Measurements from ENCODE around the gene MROH8. TPM values are rescaled to one million over a fixed set of nuclear protein-coding genes. Genes with fewer than 3 reads are reported as not detected.

The MROH8 gene
- 1 to 10 TPM; 2.0 to 2.5 TPM for total RNA-seq

GRCh38 chr20:37178839-37179682, at the start of gene MROH8, which contains the start of gene RPN2:
Gene MROH8 (minus strand): TSS chr20:37179548.
Gene RPN2 (plus strand): TSS chr20:37179330. CDS start chr20:37179357, 27 bp downstream.
- Mint-ChIP-seq H3K27ac (peak within 1 kb of the TSS; percentile 95), H3K36me3 (peaks cover 16% of the 10 kb centered on the region), H3K4me1 (peaks cover 24% of the 10 kb centered on the region)

GRCh38 chr20:37228656-37229055, 49.3 kb upstream of the MROH8 start:
- no peaks in the 10 kb centered on the region for H3K27me3 Mint-ChIP-seq
- peaks cover 30% of the 10 kb centered on the region for H3K36me3 Mint-ChIP-seq
- no peaks in the 10 kb centered on the region for H3K4me1 Mint-ChIP-seq
- ATAC-seq (ENCODE audit: low read depth) (no peak), DNase-seq (no peak)
- H3K9me3 Mint-ChIP-seq: no peaks in the 10 kb centered on the region
- no peak overlapping the region for H3K27ac Mint-ChIP-seq
- no peak overlapping the region for H3K4me3 Mint-ChIP-seq
- POLR2A ChIA-PET: no interaction called here

More at GRCh38 chr20:37178839-37179682, at the start of gene MROH8, which contains the start of gene RPN2:
- ATAC-seq (ENCODE audit: low read depth): peak; percentile 96
- H3K4me3 Mint-ChIP-seq: peak within 1 kb of the TSS; percentile 94
- H3K9me3 Mint-ChIP-seq: peaks cover 2% of the 10 kb centered on the region
- DNase-seq: peak; percentile 92
- H3K27me3 Mint-ChIP-seq: no peaks in the 10 kb centered on the region
- POLR2A ChIA-PET: interaction anchor here (0.6 to 3.1 kb wide), 16 partner anchors 11 to 1452 kb away, joined by 3 to 49 read pairs (median 4); partner anchors contain the start of genes AAR2, RBL1 and SCAND1

- no peaks in the 10 kb centered on the region for H3K27me3 Mint-ChIP-seq
- POLR2A ChIA-PET: no interaction called here
- peaks cover 32% of the 10 kb centered on the region for H3K36me3 Mint-ChIP-seq
- no peaks in the 10 kb centered on the region for H3K9me3 Mint-ChIP-seq
- DNase-seq (no peak), ATAC-seq (ENCODE audit: low read depth) (no peak)
- no peak overlapping the region for H3K4me3 Mint-ChIP-seq
- H3K27ac Mint-ChIP-seq: no peak overlapping the region
- no peaks in the 10 kb centered on the region for H3K4me1 Mint-ChIP-seq
Measured at GRCh38 chr20:37228082-37228481, 48.7 kb upstream of the MROH8 start.

- DNase-seq (no peak), ATAC-seq (ENCODE audit: low read depth) (no peak)
- H3K36me3 Mint-ChIP-seq: peaks cover 25% of the 10 kb centered on the region
- peaks cover 2% of the 10 kb centered on the region for H3K4me1 Mint-ChIP-seq
- H3K27me3 Mint-ChIP-seq: no peaks in the 10 kb centered on the region
- H3K4me3 Mint-ChIP-seq: no peak overlapping the region
- no peak overlapping the region for H3K27ac Mint-ChIP-seq
- no peaks in the 10 kb centered on the region for H3K9me3 Mint-ChIP-seq
- POLR2A ChIA-PET: no interaction called here
Measured at GRCh38 chr20:37226889-37227288, 47.5 kb upstream of the MROH8 start.

- no peaks in the 10 kb centered on the region for H3K9me3 Mint-ChIP-seq
- H3K27me3 Mint-ChIP-seq: no peaks in the 10 kb centered on the region
- ATAC-seq (ENCODE audit: low read depth): no peak
- H3K4me1 Mint-ChIP-seq: peaks cover 2% of the 10 kb centered on the region
- peaks cover 24% of the 10 kb centered on the region for H3K36me3 Mint-ChIP-seq
- POLR2A ChIA-PET: interaction anchor here (0.5 kb wide), 1 partner anchor 128 kb away, joined by 4 read pairs; no protein-coding TSS in a partner anchor
- no peak overlapping the region for H3K4me3 Mint-ChIP-seq
- no peak overlapping the region for H3K27ac Mint-ChIP-seq
- DNase-seq: no peak
Measured at GRCh38 chr20:37225146-37225545, 45.8 kb upstream of the MROH8 start.

GRCh38 chr20:37223053-37223452, 43.7 kb upstream of the MROH8 start:
- ATAC-seq (ENCODE audit: low read depth) (peak; percentile 33), DNase-seq (no peak)
- no peaks in the 10 kb centered on the region for H3K9me3 Mint-ChIP-seq
- peaks cover 20% of the 10 kb centered on the region for H3K36me3 Mint-ChIP-seq
- POLR2A ChIA-PET: interaction anchor here (0.6 kb wide), 1 partner anchor 28 kb away, joined by 4 read pairs; no protein-coding TSS in a partner anchor
- H3K4me1 Mint-ChIP-seq: peaks cover 2% of the 10 kb centered on the region
- H3K4me3 Mint-ChIP-seq: no peak overlapping the region
- H3K27me3 Mint-ChIP-seq: no peaks in the 10 kb centered on the region
- H3K27ac Mint-ChIP-seq: peak overlapping the region; percentile 61

- Mint-ChIP-seq H3K27me3 (no peaks in the 10 kb centered on the region), H3K27ac (no peak overlapping the region), H3K36me3 (peaks cover 18% of the 10 kb centered on the region), H3K4me3 (no peak overlapping the region), H3K9me3 (no peaks in the 10 kb centered on the region), H3K4me1 (peaks cover 2% of the 10 kb centered on the region)
- POLR2A ChIA-PET: interaction anchor here (0.7 kb wide), 1 partner anchor 243 kb away, joined by 3 read pairs; no protein-coding TSS in a partner anchor
- ATAC-seq (ENCODE audit: low read depth): no peak
- no peak for DNase-seq
Measured at GRCh38 chr20:37222086-37222485, 42.7 kb upstream of the MROH8 start.

- ATAC-seq (ENCODE audit: low read depth): no peak
- peaks cover 2% of the 10 kb centered on the region for H3K4me1 Mint-ChIP-seq
- H3K27ac Mint-ChIP-seq: no peak overlapping the region
- no peak overlapping the region for H3K4me3 Mint-ChIP-seq
- no peaks in the 10 kb centered on the region for H3K27me3 Mint-ChIP-seq
- DNase-seq: no peak
- peaks cover 22% of the 10 kb centered on the region for H3K36me3 Mint-ChIP-seq
- POLR2A ChIA-PET: no interaction called here
- no peaks in the 10 kb centered on the region for H3K9me3 Mint-ChIP-seq
Measured at GRCh38 chr20:37220731-37221130, 41.4 kb upstream of the MROH8 start.

- ATAC-seq (ENCODE audit: low read depth): no peak
- Mint-ChIP-seq H3K9me3 (no peaks in the 10 kb centered on the region), H3K27me3 (no peaks in the 10 kb centered on the region), H3K4me1 (peaks cover 2% of the 10 kb centered on the region), H3K4me3 (no peak overlapping the region), H3K36me3 (peaks cover 20% of the 10 kb centered on the region), H3K27ac (no peak overlapping the region)
- no peak for DNase-seq
- POLR2A ChIA-PET: no interaction called here
Measured at GRCh38 chr20:37219751-37220668, 40.7 kb upstream of the MROH8 start.

GRCh38 chr20:37218976-37219375, 39.6 kb upstream of the MROH8 start:
- no peak overlapping the region for H3K4me3 Mint-ChIP-seq
- no peaks in the 10 kb centered on the region for H3K27me3 Mint-ChIP-seq
- H3K36me3 Mint-ChIP-seq: peaks cover 23% of the 10 kb centered on the region
- H3K9me3 Mint-ChIP-seq: no peaks in the 10 kb centered on the region
- POLR2A ChIA-PET: no interaction called here
- ATAC-seq (ENCODE audit: low read depth) (no peak), DNase-seq (no peak)
- H3K27ac Mint-ChIP-seq: no peak overlapping the region
- peaks cover 2% of the 10 kb centered on the region for H3K4me1 Mint-ChIP-seq

GRCh38 chr20:37218441-37218840, 39.1 kb upstream of the MROH8 start:
- peaks cover 2% of the 10 kb centered on the region for H3K4me1 Mint-ChIP-seq
- ATAC-seq (ENCODE audit: low read depth): no peak
- H3K27ac Mint-ChIP-seq: no peak overlapping the region
- no peaks in the 10 kb centered on the region for H3K9me3 Mint-ChIP-seq
- H3K27me3 Mint-ChIP-seq: no peaks in the 10 kb centered on the region
- peaks cover 25% of the 10 kb centered on the region for H3K36me3 Mint-ChIP-seq
- no peak overlapping the region for H3K4me3 Mint-ChIP-seq
- POLR2A ChIA-PET: no interaction called here
- DNase-seq: no peak

GRCh38 chr20:37209661-37210314, 30.4 kb upstream of the MROH8 start:
- POLR2A ChIA-PET: interaction anchor here (0.7 kb wide), 1 partner anchor 9 kb away, joined by 8 read pairs; no protein-coding TSS in a partner anchor
- no peak for DNase-seq
- Mint-ChIP-seq H3K4me1 (no peaks in the 10 kb centered on the region), H3K27me3 (no peaks in the 10 kb centered on the region), H3K27ac (no peak overlapping the region), H3K9me3 (no peaks in the 10 kb centered on the region), H3K4me3 (no peak overlapping the region), H3K36me3 (peaks cover 30% of the 10 kb centered on the region)
- no peak for ATAC-seq (ENCODE audit: low read depth)

GRCh38 chr20:37209193-37209592, 29.8 kb upstream of the MROH8 start:
- POLR2A ChIA-PET: no interaction called here
- H3K27ac Mint-ChIP-seq: no peak overlapping the region
- H3K36me3 Mint-ChIP-seq: peaks cover 27% of the 10 kb centered on the region

More at GRCh38 chr20:37209193-37209592, 29.8 kb upstream of the MROH8 start:
- H3K9me3 Mint-ChIP-seq: no peaks in the 10 kb centered on the region
- H3K4me1 Mint-ChIP-seq: no peaks in the 10 kb centered on the region
- DNase-seq (no peak), ATAC-seq (ENCODE audit: low read depth) (no peak)
- no peaks in the 10 kb centered on the region for H3K27me3 Mint-ChIP-seq
- H3K4me3 Mint-ChIP-seq: no peak overlapping the region
